K562 (cell line): ENCODE results near the gene PCBD1. TPM values are rescaled to one million over a fixed set of nuclear protein-coding genes. Genes with fewer than 3 reads are reported as not detected.

Source experiments
- ATAC-seq: fragments of 200-7000 bp; cut with Tn5 transposase; 3 replicates; pipeline ENCODE4 v1.9.1; 2020; ENCODE audit warnings: moderate library complexity
- BruUV-seq: library from RNA; stranded (reverse); fragments of 400-500 nt; replicated peaks from 2 replicates; lab custom pipeline; 2021; lab: Mats Ljungman, UMichigan
- CTCF ChIA-PET: fragments of 300-600 bp; formaldehyde crosslinking; extraction: SDS; loops from one replicate; lab custom pipeline; 2021; ENCODE audit warnings: low intra/inter-chr PET ratio; lab: Yijun Ruan, JAX
- POLR2A ChIA-PET: fragments of 300-600, 350-650 bp; sonication (Branson Sonifier 250); formaldehyde crosslinking; extraction: SDS; loops from one replicate; lab custom pipeline; 2021; ENCODE audit warnings: antibody characterized with exemption, inconsistent platforms; lab: Yijun Ruan, JAX
- DNase-seq, 4 experiments: peaks; one replicate each; pipeline versions ENCODE4 v3.0.0 to v3.0.0-alpha.2; 2011 to 2018; ENCODE audit warnings: low spot score in 3 of 4, mixed read lengths in 3 of 4; ENCODE audit errors: extremely low read depth in 1 of 4
- FAIRE-seq: peaks from 2 replicates; lab custom pipeline; 2011; peaks lifted over from hg19 to GRCh38; lab: Jason Lieb, UNC
- H2AFZ ChIP-seq: 2 replicates; pipeline ENCODE4 v1.6.0; 2011; ENCODE audit warnings: low read depth, low read length, control low read depth, inconsistent platforms
- H3K27ac ChIP-seq: fragments of 200-600 bp; 3 replicates; pipeline ENCODE4 v1.8.0; 2011; ENCODE audit warnings: low read depth, mild to moderate bottlenecking, control low read depth, inconsistent platforms, low read length, moderate library complexity, mixed read lengths; ENCODE audit errors: extremely low read depth
- H3K27me3 ChIP-seq, 2 experiments: fragments of 300-600 bp in 1 of 2; 2 replicates in 1 of 2; 3 replicates in 1 of 2; pipeline versions ENCODE4 v1.6.0 to v1.8.0; 2011; ENCODE audit warnings: inconsistent platforms in 2 of 2, low read length in 2 of 2, mild to moderate bottlenecking in 1 of 2, mixed read lengths in 1 of 2, moderate library complexity in 1 of 2; ENCODE audit not compliant: control insufficient read depth in 2 of 2, insufficient read depth in 2 of 2
- H3K36me3 ChIP-seq: fragments of 300-600 bp; 3 replicates; pipeline ENCODE4 v1.8.0; 2011; ENCODE audit warnings: mild to moderate bottlenecking, low read length, inconsistent platforms; ENCODE audit not compliant: control insufficient read depth, insufficient read depth
- H3K4me1 ChIP-seq, 2 experiments: fragments of 200-600 bp in 1 of 2; replicated peaks in 1 of 2; 2 replicates in 1 of 2; 3 replicates in 1 of 2; pipeline versions ENCODE4 v1.5.1 to v1.8.0; 2011; ENCODE audit warnings: inconsistent platforms in 2 of 2, low read length in 2 of 2, mild to moderate bottlenecking in 1 of 2, mixed read lengths in 1 of 2, moderate library complexity in 1 of 2; ENCODE audit not compliant: control insufficient read depth in 2 of 2, insufficient read depth in 2 of 2
- H3K4me2 ChIP-seq: 2 replicates; pipeline ENCODE4 v1.6.1; 2011; ENCODE audit warnings: low read length, control low read depth, inconsistent platforms, mixed read lengths; ENCODE audit not compliant: insufficient read depth
- H3K4me3 ChIP-seq: fragments of 200-600 bp; sonication (generic), shearing (Covaris generic); 2 replicates; pipeline ENCODE4 v1.5.1; 2016; ENCODE audit warnings: control low read depth, inconsistent platforms
- H3K79me2 ChIP-seq: fragments of 200-600 bp; 3 replicates; pipeline ENCODE4 v1.8.0; 2011; ENCODE audit warnings: low read length, inconsistent platforms; ENCODE audit not compliant: control insufficient read depth, insufficient read depth
- H3K9ac ChIP-seq, 2 experiments: 2 replicates each; pipeline versions ENCODE4 v1.6.0 to v1.6.1; 2011; ENCODE audit warnings: low read depth in 2 of 2, low read length in 2 of 2, control low read depth in 1 of 2, inconsistent platforms in 1 of 2, mild to moderate bottlenecking in 1 of 2, mixed read lengths in 1 of 2; ENCODE audit not compliant: insufficient read depth in 1 of 2
- H3K9me1 ChIP-seq: one replicate; pipeline ENCODE4 v1.6.0; 2011; ENCODE audit warnings: inconsistent platforms, mild to moderate bottlenecking, low read length, moderate library complexity; ENCODE audit not compliant: control insufficient read depth, insufficient read depth
- H3K9me3 ChIP-seq: replicated peaks from 2 replicates; pipeline ENCODE4 v1.5.1; 2011; ENCODE audit warnings: low read depth, low read length, inconsistent platforms; ENCODE audit not compliant: control insufficient read depth, insufficient read depth
- H4K20me1 ChIP-seq: replicated peaks from 2 replicates; pipeline ENCODE4 v1.6.1; 2011; ENCODE audit warnings: low read length, inconsistent platforms, mixed read lengths; ENCODE audit not compliant: control insufficient read depth, insufficient read depth
- CBX1 ChIP-seq: sonication (generic); IDR thresholded peaks from 2 replicates; pipeline ENCODE4 v1.6.1; 2016; ENCODE audit warnings: antibody characterized with exemption, low read depth, mild to moderate bottlenecking
- CREM ChIP-seq: IDR thresholded peaks from 2 replicates; pipeline ENCODE4 v1.6.1; 2014; ENCODE audit warnings: antibody characterized with exemption, low read depth
- CTBP1 ChIP-seq: fragments of 450-650 bp; IDR thresholded peaks from 2 replicates; pipeline ENCODE4 v1.6.1; 2016; ENCODE audit warnings: borderline replicate concordance
- HDAC8 ChIP-seq: fragments of 450-650 bp; IDR thresholded peaks from 2 replicates; pipeline ENCODE4 v1.6.1; 2016; ENCODE audit warnings: mild to moderate bottlenecking, missing genetic modification characterization, moderate library complexity, missing compliant biosample characterization
- HEY1 ChIP-seq: fragments of 250-450 bp; sonication (Bioruptor Pico); IDR thresholded peaks from 2 replicates; pipeline ENCODE4 v1.5.0; 2020; ENCODE audit warnings: mild to moderate bottlenecking, moderate library complexity, borderline replicate concordance
- KDM5B ChIP-seq: fragments of 200-600 bp; sonication (generic); IDR thresholded peaks from 2 replicates; pipeline ENCODE4 v1.6.1; 2012; ENCODE audit warnings: low read depth, mild to moderate bottlenecking, moderate library complexity, low read length, control low read depth, inconsistent platforms; ENCODE audit not compliant: insufficient replicate concordance
- MIER1 ChIP-seq: fragments of 450-650 bp; IDR thresholded peaks from 2 replicates; pipeline ENCODE4 v1.6.1; 2016; ENCODE audit warnings: antibody characterized with exemption, mild to moderate bottlenecking, low read depth
- PHB2 ChIP-seq: fragments of 450-650 bp; IDR thresholded peaks from 2 replicates; pipeline ENCODE4 v1.6.1; 2017; ENCODE audit warnings: low read depth
- PRMT5 ChIP-seq: sonication (generic); formaldehyde crosslinking; IDR thresholded peaks from 2 replicates; pipeline ENCODE4 v1.5.0; 2020; ENCODE audit warnings: missing genetic modification reagents
- PTRF ChIP-seq: fragments of 450-650 bp; IDR thresholded peaks from 2 replicates; pipeline ENCODE4 v1.6.1; 2016; ENCODE audit warnings: mild to moderate bottlenecking, missing genetic modification characterization, missing compliant biosample characterization
- PURB ChIP-seq: sonication (generic); formaldehyde crosslinking; IDR thresholded peaks from 2 replicates; pipeline ENCODE4 v1.9.0; 2021; ENCODE audit warnings: low read depth, mild to moderate bottlenecking, missing genetic modification reagents
- RNF219 ChIP-seq: fragments of 250-450 bp; sonication (Bioruptor Pico); IDR thresholded peaks from 2 replicates; pipeline ENCODE4 v1.5.0; 2022; ENCODE audit warnings: mild to moderate bottlenecking
- SETDB1 ChIP-seq: IDR thresholded peaks from one replicate; pipeline ENCODE4 v1.6.1; 2012; ENCODE audit warnings: low read length, control low read depth, inconsistent platforms
- STAT5A ChIP-seq: IDR thresholded peaks from 2 replicates; pipeline ENCODE4 v1.6.1; 2012; ENCODE audit warnings: low read length, inconsistent platforms, borderline replicate concordance
- ZKSCAN3 ChIP-seq: fragments of 250-450 bp; sonication (Bioruptor Pico); IDR thresholded peaks from 2 replicates; pipeline ENCODE4 v1.4.0; 2020
- WGBS: fragments of 100-300 bp; shearing (Covaris generic); methylation state at CpG from one replicate; pipeline ENCODE4 v1.1.6; 2016; ENCODE audit warnings: low coverage, mixed read lengths; ENCODE audit not compliant: insufficient coverage; ENCODE audit errors: missing lambda C conversion rate; 5-methylcytosine and 5-hydroxymethylcytosine counted together
- in situ Hi-C: fragments of 300-500 bp; cut with MboI; formaldehyde crosslinking; loops from 4 replicates; pipeline ENCODE4 v1.15.0; 2018; ENCODE audit warnings: inconsistent platforms, mixed read lengths
- intact Hi-C: fragments of 100-400 bp; cut with micrococcal nuclease; formaldehyde crosslinking; loops from 2 replicates; pipeline ENCODE4 v1.14.2; 2022
- polyA plus RNA-seq, 8 experiments: library from polyadenylated mRNA; depleted of rRNA in 4 of 8; stranded (reverse) in 5 of 8; unstranded in 3 of 8; fragments of >200 nt; fragmentation: Nextera tagmentation in 2 of 8; fragmentation: Illumina TruSeq in 1 of 8; extraction: Ambion mirVana in 2 of 8; extraction: Trizol in 1 of 8; gene quantifications; 2 replicates each; pipeline versions ENCODE4 v1.2.1 to v1.2.3, GENCODE V29; 2011 to 2014; ENCODE audit warnings: inconsistent platforms in 1 of 8, missing spikeins in 1 of 8
- total RNA-seq, 7 experiments: library from RNA; depleted of rRNA in 6 of 7; stranded (reverse); fragments of >200 nt in 6 of 7; fragmentation: Illumina TruSeq in 2 of 7; extraction: Trizol in 2 of 7; gene quantifications; 2 replicates each; pipeline versions ENCODE4 v1.2.1 to v1.2.3, GENCODE V29; 2011 to 2021; ENCODE audit warnings: low replicate concordance in 1 of 7
- TF ChIP-seq, protein P1 (sequence below), 2 experiments: fragments of 150-350 bp in 1 of 2; IDR thresholded peaks; 2 replicates each; pipeline ENCODE4 v1.6.1; 2012 to 2016; ENCODE audit warnings: low read depth in 2 of 2, low read length in 2 of 2, mild to moderate bottlenecking in 1 of 2, moderate library complexity in 1 of 2

The PCBD1 gene
- total and polyA plus RNA-seq, 9 of the 15 experiments (the other 6 are each of a cell fraction or from before 2014, with no cell fraction given) = 14.6 to 109 (median 57.0) TPM

- DNase-seq = no peak
- Histone ChIP-seq H3K9ac (no peak overlapping the region), H3K27me3 (no peaks in the 10 kb centered on the region), H3K4me1 (peaks cover 11 to 14% of the 10 kb centered on the region in 2 experiments), H3K9me3 (no peaks in the 10 kb centered on the region), H3K4me3 (no peak overlapping the region), H3K9me1 (no peaks in the 10 kb centered on the region), H3K36me3 (peaks cover 19% of the 10 kb centered on the region; the same call in 1 of the 3 replicates), H2AFZ (no peak overlapping the region), H3K27ac (no peak overlapping the region), H4K20me1 (no peaks in the 10 kb centered on the region; the same call in 1 of the 2 replicates), H3K79me2 (no peaks in the 10 kb centered on the region)
- BruUV-seq = no TSS peak
- no peak for ATAC-seq
- intact Hi-C loops (loop anchor here (5.0 kb wide), 2 partner anchors 127 to 422 kb away; no protein-coding TSS in a partner anchor), in situ Hi-C loops (loop anchor here (5.0 to 10.0 kb wide), 3 partner anchors 70 to 420 kb away; partner anchors contain the start of gene SGPL1)
- 85% methylated on average over 1 of the region's 1 CpG for WGBS
- ChIA-PET POLR2A (interaction anchor here (0.7 to 1.7 kb wide), 3 partner anchors 15 to 163 kb away, joined by 3 to 4 read pairs (median 4); no protein-coding TSS in a partner anchor), CTCF (interaction anchor here (0.6 kb wide), 1 partner anchor 29 kb away, joined by 3 read pairs; no protein-coding TSS in a partner anchor)
- TF ChIP-seq PHB2 (no peak), HDAC8 (tag) (no peak), PURB (CRISPR knock-in tag) (no peak), PRMT5 (CRISPR knock-in tag) (no peak), RNF219 (CRISPR knock-in tag) (no peak), CBX1 (no peak), PTRF (tag) (no peak), ZKSCAN3 (no peak), KDM5B (no peak), SETDB1 (no peak), STAT5A (no peak), CTBP1 (no peak), HEY1 (CRISPR knock-in tag) (no peak), CREM (no peak), MIER1 (no peak)
- TF ChIP-seq, protein P1, sequence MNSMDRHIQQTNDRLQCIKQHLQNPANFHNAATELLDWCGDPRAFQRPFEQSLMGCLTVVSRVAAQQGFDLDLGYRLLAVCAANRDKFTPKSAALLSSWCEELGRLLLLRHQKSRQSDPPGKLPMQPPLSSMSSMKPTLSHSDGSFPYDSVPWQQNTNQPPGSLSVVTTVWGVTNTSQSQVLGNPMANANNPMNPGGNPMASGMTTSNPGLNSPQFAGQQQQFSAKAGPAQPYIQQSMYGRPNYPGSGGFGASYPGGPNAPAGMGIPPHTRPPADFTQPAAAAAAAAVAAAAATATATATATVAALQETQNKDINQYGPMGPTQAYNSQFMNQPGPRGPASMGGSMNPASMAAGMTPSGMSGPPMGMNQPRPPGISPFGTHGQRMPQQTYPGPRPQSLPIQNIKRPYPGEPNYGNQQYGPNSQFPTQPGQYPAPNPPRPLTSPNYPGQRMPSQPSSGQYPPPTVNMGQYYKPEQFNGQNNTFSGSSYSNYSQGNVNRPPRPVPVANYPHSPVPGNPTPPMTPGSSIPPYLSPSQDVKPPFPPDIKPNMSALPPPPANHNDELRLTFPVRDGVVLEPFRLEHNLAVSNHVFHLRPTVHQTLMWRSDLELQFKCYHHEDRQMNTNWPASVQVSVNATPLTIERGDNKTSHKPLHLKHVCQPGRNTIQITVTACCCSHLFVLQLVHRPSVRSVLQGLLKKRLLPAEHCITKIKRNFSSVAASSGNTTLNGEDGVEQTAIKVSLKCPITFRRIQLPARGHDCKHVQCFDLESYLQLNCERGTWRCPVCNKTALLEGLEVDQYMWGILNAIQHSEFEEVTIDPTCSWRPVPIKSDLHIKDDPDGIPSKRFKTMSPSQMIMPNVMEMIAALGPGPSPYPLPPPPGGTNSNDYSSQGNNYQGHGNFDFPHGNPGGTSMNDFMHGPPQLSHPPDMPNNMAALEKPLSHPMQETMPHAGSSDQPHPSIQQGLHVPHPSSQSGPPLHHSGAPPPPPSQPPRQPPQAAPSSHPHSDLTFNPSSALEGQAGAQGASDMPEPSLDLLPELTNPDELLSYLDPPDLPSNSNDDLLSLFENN (IDR thresholded peaks at IDR 0.05; ENCODE audit: low read depth in 2 of 2, low read length in 2 of 2) = no peak
- TF ChIP-seq, all 486 proteins: peak for 0
- no peak overlapping the region for H3K4me2 ChIP-seq
- no peak for FAIRE-seq
Measured at GRCh38 chr10:70884741-70885140, 3.6 kb downstream of the PCBD1 start.
